ENCODE measurements around the gene TK2.
"Not testable (repeated sequence)": the region's sequence is repeated elsewhere in the genome, so short reads cannot be mapped to it uniquely, and the experiment has no call there.

The TK2 gene

DNA sequence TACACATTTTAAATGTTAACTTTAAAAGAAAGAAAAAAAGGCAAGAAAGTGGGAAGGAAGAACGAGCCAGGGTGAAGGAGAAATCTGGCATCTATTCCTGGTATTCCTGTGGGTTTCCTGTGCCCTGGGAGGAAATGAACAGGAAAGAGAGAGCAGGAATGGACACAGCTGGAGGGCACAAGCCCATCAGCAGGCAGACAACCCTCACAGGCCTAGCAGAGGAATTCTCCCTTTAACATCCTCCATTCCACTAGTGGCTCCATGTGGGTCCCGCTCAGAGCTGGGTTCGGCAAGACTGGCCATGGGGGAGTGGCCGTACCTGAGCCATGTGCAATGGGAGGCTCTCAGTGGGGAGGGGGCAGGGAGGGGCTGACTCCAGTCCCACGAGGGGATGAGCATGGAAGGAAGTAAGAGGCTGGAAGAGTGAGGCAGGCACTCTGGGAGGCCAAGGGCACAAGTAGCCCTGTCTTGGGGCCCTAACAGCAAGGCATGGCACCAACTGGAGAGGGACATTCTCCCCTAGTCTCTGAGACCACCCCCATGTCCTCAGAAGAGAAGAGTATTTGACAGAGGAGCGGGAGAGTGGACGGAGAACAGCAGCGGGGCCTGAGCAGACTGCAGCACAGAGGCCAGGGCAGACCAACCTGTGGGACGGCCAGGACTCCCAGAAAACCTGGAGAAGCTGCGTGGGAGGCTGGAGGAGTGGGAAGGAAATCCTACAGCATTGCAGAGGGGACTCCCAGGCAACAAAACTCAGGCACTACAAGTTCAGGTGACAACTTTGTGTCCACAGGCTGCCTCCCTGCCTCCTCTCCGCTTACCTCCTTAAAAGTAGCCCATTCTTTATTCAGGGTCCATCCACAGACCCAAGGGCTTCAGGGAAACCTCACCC, 30.2 kb downstream of the TK2 start:
- no peak for DNase-seq (ENCODE audit: low spot score)

DNA sequence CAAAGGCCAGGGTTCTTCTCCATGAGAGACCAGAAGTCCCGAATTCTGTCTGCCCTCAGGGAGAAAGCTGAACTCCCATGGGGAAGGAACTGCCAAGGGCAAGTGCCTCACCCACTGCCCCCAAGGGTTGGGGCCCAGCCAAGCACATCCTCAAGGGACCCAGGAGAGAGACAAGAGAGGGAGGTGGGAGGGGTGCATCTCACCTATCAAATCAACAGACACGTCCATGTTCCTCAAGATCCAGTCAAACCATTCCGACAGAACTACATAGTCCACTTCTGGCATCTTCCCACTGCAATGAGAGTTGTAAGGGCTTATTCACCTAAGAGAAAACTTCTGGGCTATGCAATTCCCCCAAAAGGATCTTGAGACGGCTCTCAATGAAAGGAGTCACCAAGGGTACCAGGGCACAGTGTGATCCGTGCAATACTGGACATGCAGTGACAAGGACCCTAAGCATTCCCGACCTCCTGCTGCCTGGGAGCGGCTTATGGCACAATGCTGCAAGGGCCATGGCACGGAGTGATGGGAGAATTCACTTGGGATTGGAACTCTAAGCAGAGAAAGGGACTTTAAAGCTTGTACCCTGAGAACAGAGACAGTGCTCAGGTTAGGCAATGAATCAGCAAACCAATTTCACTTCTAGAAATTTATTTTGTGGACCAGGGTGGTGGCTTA, 32.2 kb downstream of the TK2 start:
- no peak for DNase-seq (ENCODE audit: low spot score)

DNA sequence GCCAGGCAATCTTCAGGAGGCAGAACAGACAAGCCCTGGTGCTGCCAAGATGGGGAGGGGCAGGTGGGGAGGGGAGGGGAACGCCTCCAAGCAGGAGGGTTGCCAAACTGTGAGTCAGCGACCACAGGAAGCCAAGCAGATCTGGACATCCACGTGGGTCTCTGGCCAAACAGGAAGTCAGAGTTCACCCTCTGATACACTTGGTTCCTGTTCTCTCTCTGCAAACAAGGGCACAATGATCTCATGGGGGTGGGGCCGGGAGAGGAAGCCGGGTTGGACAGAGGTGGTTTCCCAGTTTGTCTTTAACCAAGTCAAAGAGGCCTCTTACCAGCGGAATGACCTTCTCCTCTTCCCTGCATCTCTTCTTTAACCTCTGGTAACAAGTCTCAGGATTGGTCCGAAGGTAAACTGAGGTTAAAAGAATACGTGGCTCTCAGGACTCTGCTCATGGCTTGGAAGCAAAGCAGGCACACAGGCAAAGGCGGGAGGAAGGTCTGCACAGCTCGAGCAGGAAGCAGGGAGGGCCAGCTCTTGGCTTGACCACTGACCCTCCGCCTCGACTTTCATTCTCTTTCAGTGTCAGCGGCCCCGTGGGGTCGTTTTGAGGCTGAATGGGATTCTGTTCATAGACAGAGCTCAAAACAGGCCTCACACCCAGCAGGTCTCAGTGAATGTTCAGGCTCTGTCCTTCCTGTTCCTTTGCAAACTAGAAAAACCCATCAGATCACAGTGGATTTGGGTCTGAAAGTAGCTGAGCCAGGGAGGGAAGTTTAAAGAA, 32.9 kb downstream of the TK2 start:
- peak; percentile 98 for DNase-seq (ENCODE audit: low spot score)

DNA sequence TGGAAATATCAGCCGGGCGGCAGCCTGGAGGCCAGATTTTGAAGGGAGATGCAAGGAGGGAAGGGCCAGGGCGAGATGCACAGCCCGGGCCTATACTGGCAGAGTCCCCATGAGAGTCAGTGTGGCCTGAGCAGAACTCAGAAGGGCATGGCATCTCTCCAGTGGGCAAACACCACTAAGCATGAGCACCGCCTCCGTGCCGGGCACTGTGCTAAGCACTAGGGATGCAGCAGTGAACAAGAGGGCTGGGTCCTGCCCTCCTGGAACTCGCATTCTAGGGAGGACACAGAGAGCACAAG, 33.5 kb downstream of the TK2 start:
- no peak for DNase-seq (ENCODE audit: low spot score)

DNA sequence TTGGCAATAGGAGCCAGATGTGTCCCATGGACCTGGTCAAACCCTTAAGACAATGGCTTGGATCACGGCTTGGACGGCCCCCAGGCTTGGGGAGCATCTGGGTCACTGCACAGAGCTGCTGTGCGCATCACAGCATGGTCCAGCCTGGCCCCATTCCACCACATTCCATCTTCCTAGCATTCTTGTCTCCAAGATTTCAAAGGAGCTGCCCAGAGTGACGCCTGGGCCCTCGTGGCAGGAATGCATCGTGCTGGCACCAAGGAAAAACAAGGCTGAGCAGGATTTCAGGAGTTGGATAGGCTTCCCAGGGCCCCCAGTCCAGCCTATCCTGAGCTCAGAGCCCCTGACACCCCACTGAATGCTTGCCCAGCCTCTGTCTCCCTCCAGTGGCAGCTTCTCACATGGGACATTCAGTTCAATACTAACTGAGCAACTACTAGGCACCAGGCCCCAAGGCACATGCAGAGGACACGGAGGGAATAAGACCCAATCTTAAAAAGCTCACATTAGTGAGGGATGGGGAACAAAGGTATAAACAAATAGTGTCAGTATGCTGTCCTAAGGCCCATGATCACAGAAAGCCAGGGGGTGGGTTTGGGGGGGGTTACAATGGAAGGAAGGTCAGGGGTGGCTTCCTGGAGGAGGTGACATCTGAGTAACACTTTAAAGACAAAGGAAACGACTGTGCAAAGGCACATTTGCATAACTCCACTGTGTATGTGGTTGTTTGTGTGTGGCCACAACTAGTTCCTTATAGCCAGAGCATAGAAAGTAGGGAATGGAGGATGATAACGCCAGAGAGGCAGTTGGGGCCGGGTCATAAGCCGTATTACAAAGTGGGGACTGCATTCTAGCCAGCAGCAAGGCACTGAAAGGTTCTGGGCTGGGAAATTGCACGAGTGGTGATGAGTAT, 34.1 kb downstream of the TK2 start:
- DNase-seq (ENCODE audit: low spot score) = no peak

DNA sequence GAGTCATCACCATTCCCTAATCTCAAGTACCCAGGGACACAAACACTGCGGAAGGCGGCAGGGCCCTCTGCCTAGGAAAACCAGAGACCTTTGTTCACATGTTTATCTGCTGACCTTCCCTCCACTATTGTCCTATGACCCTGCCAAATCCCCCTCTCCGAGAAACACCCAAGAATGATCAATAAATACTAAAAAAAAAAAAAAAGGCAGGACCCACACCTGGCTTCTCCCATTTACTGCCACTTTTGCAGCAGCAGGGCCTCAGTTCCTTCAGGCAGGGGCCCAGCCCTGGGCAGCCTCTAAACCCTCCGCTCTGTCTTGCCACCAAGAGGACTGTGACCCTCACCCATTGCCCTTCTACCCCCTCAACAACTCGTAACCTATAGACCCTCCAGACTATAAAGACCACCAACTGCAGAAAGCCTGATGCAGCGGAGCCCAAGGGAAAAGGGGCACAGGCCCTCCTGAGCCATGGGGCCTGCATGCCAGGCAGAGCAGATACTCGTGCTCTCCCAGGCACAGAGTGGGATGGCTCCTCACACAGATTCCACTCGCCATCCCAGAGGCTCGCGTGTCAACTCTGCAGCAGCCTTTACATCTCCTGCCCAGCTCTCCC, 34.8 kb downstream of the TK2 start:
- DNase-seq (ENCODE audit: low spot score) = not testable (repeated sequence)

DNA sequence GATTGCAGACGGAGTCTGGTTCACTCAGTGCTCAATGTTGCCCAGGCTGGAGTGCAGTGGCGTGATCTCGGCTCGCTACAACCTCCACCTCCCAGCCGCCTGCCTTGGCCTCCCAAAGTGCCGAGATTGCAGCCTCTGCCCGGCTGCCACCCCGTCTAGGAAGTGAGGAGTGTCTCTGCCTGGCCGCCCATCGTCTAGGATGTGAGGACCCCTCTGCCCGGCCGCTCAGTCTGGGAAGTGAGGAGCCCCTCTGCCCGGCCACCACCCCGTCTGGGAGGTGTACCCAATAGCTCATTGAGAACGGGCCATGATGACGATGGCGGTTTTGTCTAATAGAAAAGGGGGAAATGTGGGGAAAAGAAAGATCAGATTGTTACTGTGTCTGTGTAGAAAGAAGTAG, 35.5 kb downstream of the TK2 start:
- not testable (repeated sequence) for DNase-seq (ENCODE audit: low spot score)

DNA sequence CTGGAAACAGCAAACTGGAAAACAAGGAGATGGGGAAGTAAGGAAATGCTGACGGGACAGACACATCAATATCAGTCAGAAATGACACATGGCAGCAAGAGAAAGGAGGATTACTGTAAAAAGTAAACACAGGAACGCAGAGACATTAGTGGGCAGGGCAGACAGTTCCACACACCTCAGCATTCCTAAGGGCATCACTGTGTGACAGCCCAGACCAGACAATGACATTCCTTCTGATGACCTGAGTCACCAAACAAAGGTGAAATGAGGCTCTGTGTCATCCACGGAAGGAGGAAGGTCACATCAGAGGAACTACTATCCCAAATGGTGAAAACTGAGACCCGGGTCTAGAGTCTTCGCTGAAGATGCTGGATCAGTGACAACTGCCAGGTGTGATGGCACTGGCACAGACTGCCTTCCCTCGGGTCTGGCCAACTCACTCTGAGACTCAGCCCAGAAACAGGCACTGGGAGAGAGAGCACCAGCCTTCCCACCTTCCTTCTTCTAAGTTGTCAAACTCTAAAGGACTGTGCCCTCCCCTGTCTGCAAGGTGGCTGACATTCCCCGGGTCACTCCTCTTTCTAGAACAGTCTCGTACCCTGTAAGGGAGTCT, 36.7 kb downstream of the TK2 start:
- DNase-seq (ENCODE audit: low spot score) = no peak

DNA sequence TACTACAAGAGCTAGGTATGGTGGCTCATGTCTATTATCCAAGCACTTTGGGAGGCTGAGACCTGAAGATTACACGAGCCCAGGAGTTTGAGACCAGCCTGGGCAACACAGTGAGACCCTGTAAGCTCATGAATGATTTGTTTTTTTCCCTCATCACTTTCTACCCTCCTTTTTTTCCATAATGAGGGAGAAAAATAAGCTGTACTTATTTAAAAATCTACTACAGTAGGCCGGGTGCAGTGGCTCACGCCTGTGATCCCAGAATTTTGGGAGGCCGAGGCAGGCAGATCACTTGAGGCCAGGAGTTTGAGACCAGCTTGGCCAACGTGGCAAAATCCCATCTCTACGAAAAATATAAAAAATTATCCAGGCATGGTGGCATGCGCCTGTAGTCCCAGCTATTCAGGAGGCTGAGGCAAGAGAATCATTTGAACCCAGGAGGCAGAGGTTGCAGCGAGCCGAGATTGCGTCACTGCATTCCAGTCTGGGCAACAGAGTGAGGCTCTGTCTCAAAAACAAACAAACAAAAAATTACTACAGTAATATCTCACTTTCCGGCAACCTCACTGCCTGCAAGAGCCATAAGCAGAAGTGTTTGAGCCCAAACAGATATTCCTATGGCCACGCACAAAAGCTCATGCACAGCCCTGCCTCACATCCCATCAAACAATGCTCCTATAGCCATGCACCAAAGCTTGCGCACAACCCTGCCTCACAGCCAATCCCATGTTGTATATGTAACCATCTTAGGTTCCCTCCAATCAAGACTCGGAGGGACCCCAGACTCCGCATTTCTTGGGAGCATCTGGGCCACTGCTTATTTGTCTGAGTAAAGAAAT, 37.4 kb downstream of the TK2 start:
- DNase-seq (ENCODE audit: low spot score) = no peak

DNA sequence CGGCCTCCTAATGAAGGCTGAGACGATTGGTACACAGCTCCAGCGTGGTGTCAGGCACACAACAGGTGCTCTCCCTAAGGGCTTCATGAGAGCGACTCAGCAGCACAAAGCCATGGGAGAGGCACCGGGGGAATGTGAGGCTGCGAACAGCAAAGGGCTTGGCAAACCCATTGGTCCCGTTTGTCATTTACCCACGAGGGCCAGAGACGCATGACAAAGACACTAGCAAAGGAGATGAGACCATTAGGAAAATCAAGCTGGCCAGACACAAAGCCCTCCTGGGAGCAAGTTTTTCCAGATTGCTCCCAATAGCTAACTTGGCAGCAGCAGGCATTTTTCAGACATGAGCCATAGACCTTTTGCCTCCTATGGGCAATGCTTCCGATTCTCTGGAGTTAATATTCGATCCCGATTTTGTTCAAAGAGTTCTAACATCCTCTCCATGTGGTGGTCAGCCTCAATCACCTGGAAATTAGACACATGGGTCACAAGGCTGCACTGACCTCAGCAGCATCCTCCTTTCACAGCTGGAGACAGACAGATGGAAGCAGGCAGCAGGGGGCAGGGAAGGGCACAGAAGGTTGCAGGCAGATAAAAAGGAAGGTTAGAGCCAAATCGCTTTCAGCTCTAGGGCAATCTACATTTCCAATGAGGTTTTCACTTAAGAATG, 38.2 kb downstream of the TK2 start:
- DNase-seq (ENCODE audit: low spot score) = no peak

DNA sequence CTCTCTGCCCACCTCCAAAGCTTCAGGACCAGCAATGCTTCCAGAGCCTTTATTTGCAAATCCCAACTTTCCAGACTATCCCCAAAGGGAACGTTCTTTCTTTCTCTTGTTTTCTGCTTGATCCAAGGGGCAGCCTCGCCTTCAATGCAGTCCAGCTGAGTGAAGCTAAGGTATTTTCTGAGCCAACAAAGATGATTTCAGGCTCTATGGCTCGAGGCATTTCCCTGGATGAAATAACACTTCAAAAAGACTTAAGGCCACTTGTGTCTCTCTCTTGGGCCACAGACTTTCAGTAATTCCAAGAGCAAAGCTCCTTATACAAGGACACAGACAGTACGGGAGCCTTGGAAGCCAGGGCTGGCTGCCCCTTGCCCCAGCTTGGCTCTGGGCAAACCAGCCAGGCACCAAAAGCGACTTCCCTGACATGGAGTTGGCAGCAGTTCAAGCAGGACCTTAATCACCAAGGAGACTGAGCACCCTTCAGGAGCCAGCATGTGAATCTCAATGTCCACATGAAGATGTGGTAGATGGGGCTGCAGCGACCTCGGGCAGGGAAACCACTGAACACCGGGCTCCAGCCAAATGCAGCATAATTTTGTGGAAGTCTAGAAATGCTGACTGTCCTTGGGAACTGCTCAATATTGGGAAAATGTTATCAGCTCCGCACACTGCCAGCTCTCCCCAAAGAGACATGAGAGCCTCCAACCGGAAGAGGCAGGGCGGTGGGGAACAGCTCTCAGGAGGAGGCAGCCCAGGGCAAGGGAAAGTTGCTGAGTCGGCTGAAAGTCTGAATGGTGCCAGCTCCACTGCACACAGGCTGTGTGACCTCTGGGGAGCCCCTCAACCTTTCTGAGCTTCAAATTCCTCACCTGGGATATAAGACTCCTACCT, 39.0 kb downstream of the TK2 start:
- DNase-seq (ENCODE audit: low spot score) = no peak

DNA sequence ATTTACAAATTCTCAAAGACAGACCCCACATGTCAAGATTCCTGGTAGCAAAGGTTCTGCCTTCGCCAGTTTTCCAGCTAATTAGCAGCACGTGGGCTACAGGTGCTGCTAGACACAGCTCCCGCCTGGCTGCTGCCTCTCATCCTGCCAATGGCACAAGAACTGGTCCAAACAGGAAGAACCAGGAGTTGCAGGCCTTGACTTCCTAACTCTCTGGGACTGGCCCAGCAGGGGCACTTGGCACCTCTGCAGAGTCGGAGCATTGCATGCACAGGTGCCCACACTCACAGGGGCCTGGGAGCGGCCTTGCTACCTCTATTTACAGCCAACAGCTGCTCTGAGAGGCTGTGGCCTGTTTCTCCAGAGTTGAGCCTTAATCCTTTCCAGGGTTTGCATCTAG, 39.6 kb downstream of the TK2 start:
- DNase-seq (ENCODE audit: low spot score) = no peak

DNA sequence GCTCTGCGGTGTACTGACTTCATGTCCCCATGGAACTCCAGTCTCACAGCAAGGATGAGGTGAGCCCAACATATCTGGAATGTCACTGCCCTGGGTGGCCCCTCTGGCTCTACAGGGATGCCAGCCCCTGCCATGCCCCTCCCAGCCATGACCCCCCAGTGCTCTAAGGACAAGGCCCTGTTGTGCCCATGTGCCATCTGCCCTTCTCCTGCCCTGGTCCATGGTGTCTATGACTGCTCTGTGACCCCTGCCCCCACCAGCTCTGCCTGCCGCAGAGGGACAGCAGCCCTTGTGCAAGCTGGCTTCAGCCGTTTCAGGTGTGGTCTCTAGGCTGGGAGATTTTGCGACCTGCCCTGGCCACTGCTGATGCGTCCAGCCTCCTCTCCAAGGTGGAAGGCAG, 40.3 kb downstream of the TK2 start:
- DNase-seq (ENCODE audit: low spot score) = no peak

DNA sequence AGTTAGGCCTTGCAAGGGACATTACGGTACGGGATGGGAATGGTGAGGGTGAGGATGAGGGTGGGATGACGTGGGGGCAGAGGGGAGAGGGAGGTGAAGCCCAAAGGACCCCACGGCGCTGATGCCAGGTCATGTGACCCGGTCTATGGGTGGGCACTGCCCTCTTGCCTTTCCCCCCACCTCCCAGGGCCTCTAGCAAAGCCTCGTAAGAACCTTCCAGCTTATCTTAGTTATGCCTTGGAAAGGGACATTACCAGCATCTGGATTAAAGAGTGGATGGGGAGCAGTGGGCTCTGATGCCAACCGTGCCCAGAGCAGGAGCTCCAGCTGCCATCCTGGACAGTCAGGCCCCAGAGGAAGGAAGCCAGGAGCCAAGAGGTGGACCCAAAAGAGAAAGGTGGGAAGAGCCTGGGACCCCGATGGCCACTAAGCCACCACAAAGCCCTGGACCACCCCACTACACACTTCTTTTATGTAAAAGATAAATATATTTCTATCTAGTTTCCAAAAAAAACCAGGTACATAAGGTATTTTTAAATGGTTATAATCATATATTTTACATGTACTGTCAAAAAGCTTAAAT, 40.9 kb downstream of the TK2 start:
- no peak for DNase-seq (ENCODE audit: low spot score)

DNA sequence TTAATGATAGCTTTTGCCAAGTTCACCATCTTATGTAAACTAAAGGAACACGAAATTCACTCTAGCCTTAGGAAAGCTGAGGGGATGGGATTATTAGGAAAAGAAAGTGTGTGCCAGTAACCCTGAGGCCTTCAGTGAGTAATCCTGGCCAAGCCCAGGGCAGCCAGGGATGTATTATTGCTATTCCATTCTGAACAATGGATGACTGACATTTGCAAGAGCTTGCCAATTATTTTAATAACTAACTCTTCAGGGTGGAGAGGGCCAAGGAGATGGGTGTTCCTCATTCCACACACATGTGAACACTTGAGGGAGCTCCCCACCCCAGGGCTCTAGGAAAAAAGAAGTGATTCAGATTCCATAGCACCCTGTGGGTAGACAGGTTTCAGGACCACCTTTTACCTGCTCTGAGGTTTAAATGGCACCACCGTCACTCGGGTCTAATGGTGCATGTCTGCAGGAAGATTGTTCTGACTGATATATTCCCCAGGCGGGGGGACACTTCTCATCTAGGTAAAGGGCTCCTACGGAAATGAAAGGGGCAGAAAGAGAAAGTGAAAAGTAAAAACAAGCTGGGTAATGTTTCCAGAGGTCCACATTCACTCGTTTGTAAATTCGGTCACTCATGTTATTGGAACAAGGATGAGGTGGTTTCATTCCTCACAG, 41.5 kb downstream of the TK2 start:
- DNase-seq (ENCODE audit: low spot score) = no peak

DNA sequence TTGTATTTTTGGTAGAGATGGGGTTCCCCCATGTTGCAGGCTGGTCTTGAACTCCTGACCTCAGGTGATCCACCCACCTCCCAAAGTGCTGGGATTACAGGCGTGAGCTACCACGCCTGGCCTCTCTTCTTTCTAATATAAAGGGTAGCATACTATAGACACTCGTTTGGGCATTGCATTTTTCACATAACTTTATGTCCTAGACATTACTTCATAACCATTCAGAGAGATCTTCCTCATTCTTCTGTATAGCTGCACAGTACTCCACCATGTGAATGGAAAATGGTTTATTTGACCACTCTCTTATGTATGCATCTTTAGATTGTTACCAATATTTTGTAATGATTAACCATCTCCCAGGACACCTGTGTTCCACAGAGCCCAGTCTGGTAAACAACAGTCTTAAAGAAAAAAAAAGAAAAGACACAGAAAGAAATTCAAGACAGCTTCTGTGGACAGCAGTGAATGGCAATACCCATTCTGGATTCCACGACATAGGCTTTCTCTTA, 42.1 kb downstream of the TK2 start:
- no peak for DNase-seq (ENCODE audit: low spot score)

DNA sequence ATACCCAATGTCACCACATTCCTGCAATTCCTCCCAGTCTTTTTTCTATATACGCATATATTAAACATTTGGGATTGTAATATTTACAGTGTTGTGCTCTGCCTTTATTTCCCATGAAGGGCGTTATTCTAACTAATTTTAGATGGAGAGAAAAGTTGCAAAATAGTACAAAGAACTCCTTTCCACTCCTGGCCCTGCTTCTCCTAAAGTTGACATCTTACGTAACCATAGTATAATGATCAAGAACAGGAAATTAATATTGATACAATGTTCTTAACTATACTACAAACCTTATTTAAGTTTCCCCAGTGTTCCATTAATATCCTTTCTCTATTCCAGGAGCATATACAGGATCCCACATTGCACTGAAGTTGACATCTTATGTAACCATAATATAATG, 46.3 kb downstream of the TK2 start:
- DNase-seq (ENCODE audit: low spot score) = no peak
